Skeletal muscle tissue (tissue), 4 donors: ENCODE measurements around the gene ADAR. TPM values are rescaled to one million over a fixed set of nuclear protein-coding genes. Genes with fewer than 3 reads are reported as not detected.

ENCODE experiments used
- H3K27ac ChIP-seq: one replicate; pipeline ENCODE4 v1.7.0; 2013; ENCODE audit warnings: mild to moderate bottlenecking, low read depth, low read length, inconsistent platforms
- H3K27me3 ChIP-seq, 3 donors: one replicate each; pipeline ENCODE4 v1.7.0; 2013; ENCODE audit warnings: low read length in 3 of 3; ENCODE audit not compliant: control insufficient read depth in 3 of 3, insufficient read depth in 3 of 3
- H3K36me3 ChIP-seq, 3 donors: one replicate each; pipeline ENCODE4 v1.7.0; 2013; ENCODE audit warnings: low read length in 3 of 3; ENCODE audit not compliant: control insufficient read depth in 3 of 3, insufficient read depth in 3 of 3
- H3K4me1 ChIP-seq, 3 donors: one replicate each; pipeline ENCODE4 v1.7.0; 2013; ENCODE audit warnings: low read length in 3 of 3, mild to moderate bottlenecking in 3 of 3; ENCODE audit not compliant: control insufficient read depth in 3 of 3, insufficient read depth in 3 of 3
- H3K4me3 ChIP-seq, 3 donors: one replicate each; pipeline ENCODE4 v1.7.0; 2013; ENCODE audit warnings: low read length in 3 of 3
- H3K9ac ChIP-seq, 3 donors: one replicate each; pipeline ENCODE4 v1.7.0; 2013; ENCODE audit warnings: low read length in 3 of 3, mild to moderate bottlenecking in 3 of 3, moderate library complexity in 2 of 3, low read depth in 1 of 3
- H3K9me3 ChIP-seq, 3 donors: one replicate each; pipeline ENCODE4 v1.7.0; 2013; ENCODE audit warnings: low read length in 3 of 3; ENCODE audit not compliant: control insufficient read depth in 3 of 3
- total RNA-seq: library from RNA; depleted of rRNA; stranded (reverse); fragments of >200 nt; gene quantifications from one replicate; pipeline ENCODE4 v1.2.3, GENCODE V29; 2014
- donor health status: Osteomylitis.

ADAR gene
- total RNA-seq, 1 donor from 2014 or later = 32.4 TPM

GRCh38 chr1:154627257-154628120 lies 19.5 kb upstream of the ADAR start:
- peaks cover 0 to 2% (median 0%) of the 10 kb centered on the region in 3 donors for H3K36me3 ChIP-seq
- H3K27ac ChIP-seq = peak overlapping the region; percentile 84
- no peaks in the 10 kb centered on the region for H3K27me3 ChIP-seq
- H3K4me3 ChIP-seq = peak overlapping the region; percentile 81 to 86 (median 85)
- peaks cover 0 to 4% (median 0%) of the 10 kb centered on the region in 3 donors for H3K9me3 ChIP-seq
- peak overlapping the region; percentile 83 to 88 (median 84) for H3K9ac ChIP-seq
- H3K4me1 ChIP-seq = peaks cover 8 to 28% (median 13%) of the 10 kb centered on the region in 3 donors

GRCh38 chr1:154626456-154627256 lies 18.7 kb upstream of the ADAR start:
- H3K4me1 ChIP-seq = peaks cover 8 to 28% (median 13%) of the 10 kb centered on the region in 3 donors
- peaks cover 0 to 2% (median 0%) of the 10 kb centered on the region in 3 donors for H3K36me3 ChIP-seq

GRCh38 chr1:154624746-154625643 lies 17.0 kb upstream of the ADAR start:
- Histone ChIP-seq H3K4me3 (no peak overlapping the region), H3K4me1 (peaks cover 8 to 28% (median 13%) of the 10 kb centered on the region in 3 donors), H3K9me3 (peaks cover 0 to 4% (median 0%) of the 10 kb centered on the region in 3 donors), H3K27ac (no peak overlapping the region), H3K9ac (no peak overlapping the region), H3K27me3 (no peaks in the 10 kb centered on the region), H3K36me3 (peaks cover 0 to 2% (median 0%) of the 10 kb centered on the region in 3 donors)

More at GRCh38 chr1:154626456-154627256, 18.7 kb upstream of the ADAR start:
- Histone ChIP-seq H3K27me3 (no peaks in the 10 kb centered on the region), H3K4me3 (peak overlapping the region; percentile 81 to 86 (median 85)), H3K9me3 (peaks cover 0 to 4% (median 0%) of the 10 kb centered on the region in 3 donors), H3K9ac (peak overlapping the region; percentile 83 to 88 (median 84)), H3K27ac (peak overlapping the region; percentile 84)

GRCh38 chr1:154623358-154623757 lies 15.4 kb upstream of the ADAR start:
- H3K36me3 ChIP-seq = peaks cover 0 to 2% (median 0%) of the 10 kb centered on the region in 3 donors
- no peak overlapping the region for H3K9ac ChIP-seq
- no peaks in the 10 kb centered on the region for H3K27me3 ChIP-seq
- H3K9me3 ChIP-seq = no peaks in the 10 kb centered on the region
- no peak overlapping the region for H3K27ac ChIP-seq
- no peak overlapping the region for H3K4me3 ChIP-seq
- H3K4me1 ChIP-seq = peaks cover 8 to 28% (median 13%) of the 10 kb centered on the region in 3 donors

GRCh38 chr1:154622503-154623039 lies 14.6 kb upstream of the ADAR start:
- H3K9me3 ChIP-seq = no peaks in the 10 kb centered on the region
- H3K9ac ChIP-seq = no peak overlapping the region
- H3K27me3 ChIP-seq = no peaks in the 10 kb centered on the region
- peaks cover 0 to 2% (median 0%) of the 10 kb centered on the region in 3 donors for H3K36me3 ChIP-seq
- no peak overlapping the region for H3K4me3 ChIP-seq
- H3K4me1 ChIP-seq = peaks cover 8 to 27% (median 9%) of the 10 kb centered on the region in 3 donors
- H3K27ac ChIP-seq = no peak overlapping the region

- H3K27me3 ChIP-seq = no peaks in the 10 kb centered on the region
- no peak overlapping the region for H3K4me3 ChIP-seq
- H3K27ac ChIP-seq = no peak overlapping the region
- H3K9ac ChIP-seq = no peak overlapping the region
- H3K36me3 ChIP-seq = peaks cover 0 to 2% (median 0%) of the 10 kb centered on the region in 3 donors
- no peaks in the 10 kb centered on the region for H3K9me3 ChIP-seq
- H3K4me1 ChIP-seq = peaks cover 5 to 20% (median 6%) of the 10 kb centered on the region in 3 donors
Measured at GRCh38 chr1:154621875-154622274, 13.9 kb upstream of the ADAR start.

GRCh38 chr1:154620751-154621150 lies 12.8 kb upstream of the ADAR start:
- Histone ChIP-seq H3K4me1 (peaks cover 0 to 10% (median 0%) of the 10 kb centered on the region in 3 donors), H3K4me3 (no peak overlapping the region), H3K9me3 (no peaks in the 10 kb centered on the region), H3K27ac (no peak overlapping the region), H3K9ac (no peak overlapping the region), H3K27me3 (no peaks in the 10 kb centered on the region), H3K36me3 (peaks cover 0 to 2% (median 0%) of the 10 kb centered on the region in 3 donors)

GRCh38 chr1:154619181-154619948 lies 11.4 kb upstream of the ADAR start:
- H3K9ac ChIP-seq = no peak overlapping the region
- H3K4me3 ChIP-seq = no peak overlapping the region
- H3K27me3 ChIP-seq = no peaks in the 10 kb centered on the region
- peaks cover 0 to 2% (median 0%) of the 10 kb centered on the region in 3 donors for H3K36me3 ChIP-seq
- H3K27ac ChIP-seq = no peak overlapping the region
- peaks cover 0 to 4% (median 0%) of the 10 kb centered on the region in 3 donors for H3K4me1 ChIP-seq
- H3K9me3 ChIP-seq = no peaks in the 10 kb centered on the region
